HepG2 (cell line): ENCODE data around the gene PALM3. TPM values are rescaled to one million over a fixed set of nuclear protein-coding genes. Genes with fewer than 3 reads are reported as not detected.
A peak's percentile ranks its signal among the peaks of the same experiment; 100 is the strongest.

Source experiments
- AGO1 ChIP-seq: fragments of 200-400 bp; formaldehyde crosslinking; IDR thresholded peaks from 2 replicates; pipeline ENCODE4 v1.6.1; 2017; ENCODE audit warnings: mild to moderate bottlenecking, low read depth, low read length, moderate library complexity; ENCODE audit not compliant: poor library complexity, severe bottlenecking
- AHR ChIP-seq: IDR thresholded peaks from 2 replicates; pipeline ENCODE4 v1.6.1; 2018; ENCODE audit warnings: missing genetic modification reagents, missing compliant biosample characterization
- ARNT ChIP-seq: fragments of 450-650 bp; IDR thresholded peaks from 2 replicates; pipeline ENCODE4 v1.6.1; 2017
- ATF7-NPFF ChIP-seq: sonication (generic); formaldehyde crosslinking; IDR thresholded peaks from 2 replicates; pipeline ENCODE4 v1.8.1; 2023; ENCODE audit warnings: mild to moderate bottlenecking, low read depth, missing genetic modification reagents, moderate library complexity
- IRF9 ChIP-seq: sonication (generic); formaldehyde crosslinking; IDR thresholded peaks from 2 replicates; pipeline ENCODE4 v1.8.0; 2022; ENCODE audit warnings: missing genetic modification reagents, mild to moderate bottlenecking, borderline replicate concordance
- KDM6A ChIP-seq: IDR thresholded peaks from 2 replicates; pipeline ENCODE4 v1.6.1; 2016; ENCODE audit warnings: low read depth
- MXD4 ChIP-seq: IDR thresholded peaks from 2 replicates; pipeline ENCODE4 v1.6.1; 2016; ENCODE audit warnings: mild to moderate bottlenecking, missing biosample characterization, missing genetic modification reagents
- RNF2 ChIP-seq: fragments of 450-650 bp; conservative IDR thresholded peaks from 2 replicates; pipeline ENCODE4 v1.6.1; 2016; ENCODE audit warnings: low read depth
- SIN3A ChIP-seq: IDR thresholded peaks from 2 replicates; pipeline ENCODE4 v1.6.1; 2011; ENCODE audit warnings: low read depth, mild to moderate bottlenecking, control low read depth, low read length, borderline replicate concordance
- SMARCC2 ChIP-seq: fragments of 450-650 bp; IDR thresholded peaks from 2 replicates; pipeline ENCODE4 v1.6.1; 2017; ENCODE audit warnings: antibody characterized with exemption, mild to moderate bottlenecking
- THRA ChIP-seq: sonication (generic); formaldehyde crosslinking; IDR thresholded peaks from 2 replicates; pipeline ENCODE4 v1.4.0; 2020; ENCODE audit warnings: missing genetic modification reagents, borderline replicate concordance
- YY1 ChIP-seq: IDR thresholded peaks from 2 replicates; pipeline ENCODE4 v1.6.1; 2011; ENCODE audit warnings: low read length, low read depth, moderate library complexity, mild to moderate bottlenecking; ENCODE audit not compliant: insufficient read depth, insufficient replicate concordance
- ZNF335 ChIP-seq: sonication (generic); formaldehyde crosslinking; IDR thresholded peaks from 2 replicates; pipeline ENCODE4 v1.4.0; 2020; ENCODE audit warnings: missing genetic modification reagents
- ZNF569 ChIP-seq: sonication (generic); formaldehyde crosslinking; IDR thresholded peaks from 2 replicates; pipeline ENCODE4 v1.5.0; 2020; ENCODE audit warnings: mild to moderate bottlenecking, missing genetic modification reagents, moderate library complexity, borderline replicate concordance
- ZNF646 ChIP-seq: sonication (generic); formaldehyde crosslinking; IDR thresholded peaks from 2 replicates; pipeline ENCODE4 v1.9.0; 2021; ENCODE audit warnings: mild to moderate bottlenecking, missing genetic modification reagents
- ZNF816 ChIP-seq: sonication (generic); formaldehyde crosslinking; IDR thresholded peaks from 2 replicates; pipeline ENCODE4 v1.8.0; 2022; ENCODE audit warnings: missing genetic modification reagents, mild to moderate bottlenecking, borderline replicate concordance
- polyA plus RNA-seq, 8 experiments: library from polyadenylated mRNA; depleted of rRNA in 3 of 8; stranded (reverse) in 7 of 8; unstranded in 1 of 8; fragments of >200 nt; fragmentation: Illumina TruSeq in 4 of 8; extraction: Trizol in 4 of 8; gene quantifications; 2 replicates each; pipeline versions ENCODE4 v1.2.1 to v1.2.3, GENCODE V29; 2011 to 2016; ENCODE audit warnings: low read depth in 4 of 8, missing spikeins in 1 of 8, mixed read lengths in 1 of 8; ENCODE audit not compliant: insufficient read depth in 1 of 8
- total RNA-seq, 5 experiments: library from RNA; depleted of rRNA; stranded (reverse); fragments of >200 nt; fragmentation: Illumina TruSeq; extraction: Trizol; gene quantifications; 2 replicates each; pipeline ENCODE4 v1.2.3, GENCODE V29; 2016; ENCODE audit warnings: low read depth in 1 of 5
- TF ChIP-seq, protein P1 (sequence below): sonication (generic); formaldehyde crosslinking; IDR thresholded peaks from 2 replicates; pipeline ENCODE4 v1.8.0; 2022; ENCODE audit warnings: missing genetic modification reagents, mild to moderate bottlenecking, inconsistent platforms, borderline replicate concordance

PALM3 gene
- total and polyA plus RNA-seq, 2 of the 13 experiments (the other 11 are each of a cell fraction or from before 2014, with no cell fraction given) = 0.79 to 2.4 TPM

DNA sequence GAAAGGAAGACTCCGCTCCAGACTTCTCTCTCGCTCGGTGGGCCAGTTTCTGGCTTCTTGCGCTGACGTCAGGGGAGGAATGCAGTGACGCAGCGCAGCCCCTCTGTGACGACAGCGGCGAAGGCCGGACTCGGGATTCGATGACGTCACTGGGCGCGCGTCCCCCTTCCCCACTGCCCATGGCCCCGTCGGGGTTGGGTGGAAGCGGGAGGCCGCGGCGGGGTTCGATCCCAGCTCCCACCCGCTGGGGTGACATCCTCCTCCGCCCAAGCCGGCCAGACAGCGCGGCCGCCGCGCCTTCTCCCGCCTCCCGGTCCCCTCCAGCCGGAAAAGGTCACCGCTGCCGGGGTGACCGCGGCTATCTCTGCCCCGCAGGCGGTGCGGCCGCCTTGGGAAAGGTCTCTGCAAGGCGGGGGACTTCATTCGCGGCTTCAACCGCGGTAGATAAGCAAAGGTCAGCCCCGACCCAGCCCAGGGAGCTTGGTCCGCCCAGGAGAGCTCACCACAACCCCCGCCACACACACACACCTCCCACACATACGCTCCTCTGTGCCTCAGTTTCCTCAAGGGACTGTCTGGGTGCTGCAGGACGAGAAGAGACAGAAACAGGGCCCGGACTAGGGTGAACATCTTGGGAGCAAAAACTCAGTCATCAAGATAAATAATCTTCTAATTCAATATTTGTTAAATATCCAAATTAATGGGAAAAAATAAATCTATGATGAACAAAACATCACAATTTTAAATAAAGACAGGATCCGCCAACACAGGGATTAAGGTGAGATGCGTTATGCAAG lies 54.9 kb downstream of the PALM3 start (continued):
- TF ChIP-seq KDM6A (CRISPR knock-in tag) (no peak), THRA (peak; percentile 74; the same call in 1 of the 2 replicates), IRF9 (peak; percentile 89; the same call in 1 of the 2 replicates), SIN3A (peak; percentile 71; the same call in 1 of the 2 replicates), ZNF646 (CRISPR knock-in tag) (0 out of 2 replicates have a peak, but pooled peaks have one; percentile 11), SMARCC2 (no peak), ZNF569 (CRISPR knock-in tag) (no peak), ATF7-NPFF (peak; percentile 27; the same call in 1 of the 2 replicates), YY1 (peak; percentile 74), MXD4 (no peak), AGO1 (peak; percentile 79), RNF2 (0 out of 2 replicates have a peak, but pooled peaks have one; percentile 51), ZNF816 (peak; percentile 69; the same call in 1 of the 2 replicates), ZNF335 (CRISPR knock-in tag) (peak; percentile 66; the same call in 1 of the 2 replicates), ARNT (no peak), AHR (CRISPR knock-in tag) (0 out of 2 replicates have a peak, but pooled peaks have one; percentile 34)
- TF ChIP-seq, protein P1, sequence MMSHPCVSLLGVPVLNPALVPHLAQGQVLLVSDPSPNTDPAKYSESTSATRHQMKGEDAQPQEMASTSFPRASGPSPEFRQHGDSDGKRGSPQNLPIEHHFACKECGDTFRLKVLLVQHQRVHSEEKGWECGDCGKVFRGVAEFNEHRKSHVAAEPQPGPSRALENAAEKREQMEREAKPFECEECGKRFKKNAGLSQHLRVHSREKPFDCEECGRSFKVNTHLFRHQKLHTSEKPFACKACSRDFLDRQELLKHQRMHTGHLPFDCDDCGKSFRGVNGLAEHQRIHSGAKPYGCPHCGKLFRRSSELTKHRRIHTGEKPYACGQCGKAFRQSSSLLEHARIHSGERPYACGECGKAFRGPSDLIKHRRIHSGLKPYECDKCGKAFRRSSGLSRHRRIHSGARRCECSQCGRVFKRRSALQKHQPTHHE (CRISPR knock-in tag) = 0 out of 2 replicates have a peak, but pooled peaks have one; percentile 69
